Keratinocyte (primary cell): ENCODE measurements around the gene CAPN1. TPM values are rescaled to one million over a fixed set of nuclear protein-coding genes. Genes with fewer than 3 reads are reported as not detected.

Experiments
- DNase-seq: peaks from one replicate; pipeline ENCODE4 v3.0.0-alpha.2; 2011; ENCODE audit warnings: low read depth, missing footprints, low spot score
- FAIRE-seq: peaks from 2 replicates; lab custom pipeline; 2011; peaks lifted over from hg19 to GRCh38; lab: Jason Lieb, UNC
- H2AFZ ChIP-seq: 2 replicates; pipeline ENCODE4 v1.6.0; 2012; ENCODE audit warnings: low read length, control low read depth, inconsistent platforms; ENCODE audit not compliant: control insufficient read depth
- H3K27ac ChIP-seq: 2 replicates; pipeline ENCODE4 v1.5.1; 2011; ENCODE audit warnings: low read length; ENCODE audit not compliant: control insufficient read depth, insufficient read depth
- H3K27me3 ChIP-seq: 3 replicates; pipeline ENCODE4 v1.6.0; 2011; ENCODE audit warnings: low read length; ENCODE audit not compliant: control insufficient read depth, insufficient read depth; ENCODE audit errors: extremely low read depth
- H3K36me3 ChIP-seq, 2 experiments: 2 replicates in 1 of 2; 3 replicates in 1 of 2; pipeline ENCODE4 v1.5.1; 2011; ENCODE audit warnings: low read length in 2 of 2, mild to moderate bottlenecking in 1 of 2; ENCODE audit not compliant: control insufficient read depth in 2 of 2, insufficient read depth in 2 of 2; ENCODE audit errors: extremely low read depth in 1 of 2
- H3K4me1 ChIP-seq: 3 replicates; pipeline ENCODE4 v1.5.1; 2011; ENCODE audit warnings: low read length; ENCODE audit not compliant: control insufficient read depth, insufficient read depth; ENCODE audit errors: extremely low read depth
- H3K4me2 ChIP-seq: 3 replicates; pipeline ENCODE4 v1.6.0; 2011; ENCODE audit warnings: low read depth, low read length; ENCODE audit not compliant: control insufficient read depth, insufficient read depth; ENCODE audit errors: extremely low read depth
- H3K4me3 ChIP-seq, 3 experiments: fragments of 200-600 bp in 1 of 3; sonication (generic) in 1 of 3; 2 replicates in 2 of 3; 3 replicates in 1 of 3; pipeline ENCODE4 v1.5.1; 2011 to 2016; ENCODE audit warnings: low read length in 3 of 3, mild to moderate bottlenecking in 3 of 3, control low read depth in 2 of 3, inconsistent platforms in 1 of 3, low read depth in 1 of 3, mixed read lengths in 1 of 3, mixed run types in 1 of 3, moderate library complexity in 1 of 3; ENCODE audit not compliant: control insufficient read depth in 2 of 3, insufficient read depth in 2 of 3; ENCODE audit errors: extremely low read depth in 1 of 3
- H3K79me2 ChIP-seq: 2 replicates; pipeline ENCODE4 v1.6.0; 2012; ENCODE audit warnings: low read length; ENCODE audit not compliant: control insufficient read depth, insufficient read depth
- H3K9ac ChIP-seq: 3 replicates; pipeline ENCODE4 v1.6.0; 2011; ENCODE audit warnings: low read length; ENCODE audit not compliant: control insufficient read depth, insufficient read depth; ENCODE audit errors: extremely low read depth
- H3K9me1 ChIP-seq: 3 replicates; pipeline ENCODE4 v1.6.0; 2011; ENCODE audit warnings: low read length; ENCODE audit not compliant: control insufficient read depth, insufficient read depth; ENCODE audit errors: extremely low read depth
- H3K9me3 ChIP-seq: 2 replicates; pipeline ENCODE4 v1.5.1; 2012; ENCODE audit warnings: low read depth, low read length; ENCODE audit not compliant: control insufficient read depth
- H4K20me1 ChIP-seq: 3 replicates; pipeline ENCODE4 v1.6.0; 2011; ENCODE audit warnings: low read length; ENCODE audit not compliant: control insufficient read depth, insufficient read depth; ENCODE audit errors: extremely low read depth
- EZH2 ChIP-seq: IDR thresholded peaks from one replicate; pipeline ENCODE4 v1.6.1; 2012; ENCODE audit warnings: inconsistent platforms, mild to moderate bottlenecking, low read length, moderate library complexity
- dilution Hi-C: fragments of 300-500 bp; cut with MboI; formaldehyde crosslinking; loops from one replicate; pipeline ENCODE4 v1.7.0; 2020; ENCODE audit warnings: low sequenced_read_pairs; ENCODE audit not compliant: extremely low pct_ligation_motif_present
- polyA plus RNA-seq, 5 experiments: library from polyadenylated mRNA; depleted of rRNA in 3 of 5; stranded (reverse) in 3 of 5; stranded (forward) in 1 of 5; unstranded in 1 of 5; fragments of >200 nt; gene quantifications; 1 replicate in 1 of 5; 2 replicates in 3 of 5; 3 replicates in 1 of 5; pipeline versions ENCODE4 v1.2.1 to v1.2.3, GENCODE V29; 2011 to 2012; ENCODE audit warnings: missing spikeins in 2 of 5, low read depth in 1 of 5, low replicate concordance in 1 of 5
- TF ChIP-seq, protein P1 (sequence below), 3 experiments: IDR thresholded peaks in 1 of 3; conservative IDR thresholded peaks in 1 of 3; optimal IDR thresholded peaks in 1 of 3; 2 replicates in 2 of 3; 3 replicates in 1 of 3; pipeline versions ENCODE3 to v1.5.1; 2011; ENCODE audit warnings: low read length in 3 of 3, mild to moderate bottlenecking in 3 of 3, moderate library complexity in 2 of 3, control low read depth in 1 of 3, inconsistent platforms in 1 of 3; ENCODE audit not compliant: insufficient read depth in 2 of 3; ENCODE audit errors: extremely low read depth in 1 of 3

The CAPN1 gene
- polyA plus RNA-seq, 1 donor (not counting 4 experiments of a cell fraction or from before 2014, with no cell fraction given), result 250 TPM

DNA sequence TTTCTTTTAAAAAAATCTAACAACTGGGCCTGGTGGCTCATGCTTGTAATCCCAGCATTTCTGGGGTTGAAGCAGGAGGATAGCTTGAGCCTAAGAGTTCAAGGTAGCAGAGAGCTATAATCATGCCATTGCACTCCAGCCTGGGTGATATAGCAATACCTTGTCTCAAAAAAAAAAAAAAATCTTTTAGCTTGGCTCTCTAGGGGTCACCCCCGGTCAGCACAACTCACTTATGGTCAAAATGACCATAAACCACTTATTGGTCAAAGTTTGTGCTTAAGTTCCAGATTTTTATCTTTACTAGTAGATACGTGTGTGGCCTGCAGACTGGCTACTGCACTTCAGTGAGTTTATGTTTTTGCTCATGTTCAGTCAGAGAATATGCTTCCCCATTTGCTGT, 18.0 kb upstream of the CAPN1 start:
- TF ChIP-seq, protein P1, sequence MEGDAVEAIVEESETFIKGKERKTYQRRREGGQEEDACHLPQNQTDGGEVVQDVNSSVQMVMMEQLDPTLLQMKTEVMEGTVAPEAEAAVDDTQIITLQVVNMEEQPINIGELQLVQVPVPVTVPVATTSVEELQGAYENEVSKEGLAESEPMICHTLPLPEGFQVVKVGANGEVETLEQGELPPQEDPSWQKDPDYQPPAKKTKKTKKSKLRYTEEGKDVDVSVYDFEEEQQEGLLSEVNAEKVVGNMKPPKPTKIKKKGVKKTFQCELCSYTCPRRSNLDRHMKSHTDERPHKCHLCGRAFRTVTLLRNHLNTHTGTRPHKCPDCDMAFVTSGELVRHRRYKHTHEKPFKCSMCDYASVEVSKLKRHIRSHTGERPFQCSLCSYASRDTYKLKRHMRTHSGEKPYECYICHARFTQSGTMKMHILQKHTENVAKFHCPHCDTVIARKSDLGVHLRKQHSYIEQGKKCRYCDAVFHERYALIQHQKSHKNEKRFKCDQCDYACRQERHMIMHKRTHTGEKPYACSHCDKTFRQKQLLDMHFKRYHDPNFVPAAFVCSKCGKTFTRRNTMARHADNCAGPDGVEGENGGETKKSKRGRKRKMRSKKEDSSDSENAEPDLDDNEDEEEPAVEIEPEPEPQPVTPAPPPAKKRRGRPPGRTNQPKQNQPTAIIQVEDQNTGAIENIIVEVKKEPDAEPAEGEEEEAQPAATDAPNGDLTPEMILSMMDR (optimal IDR thresholded peaks at IDR 0.05 in 1 of 3, IDR thresholded peaks at IDR 0.05 in 1 of 3, conservative IDR thresholded peaks at IDR 0.05 in 1 of 3; ENCODE audit: extremely low read depth in 1 of 3, insufficient read depth in 2 of 3, low read length in 3 of 3), result no peak
- TF ChIP-seq EZH2, result no peak
- dilution Hi-C loops, result no loop called here
- H4K20me1 ChIP-seq, result no peaks in the 10 kb centered on the region
- H3K4me2 ChIP-seq, result no peak overlapping the region
- no peak overlapping the region for H3K9ac ChIP-seq
- H2AFZ ChIP-seq, result no peak overlapping the region
- H3K27me3 ChIP-seq, result no peaks in the 10 kb centered on the region
- H3K4me3 ChIP-seq, result no peak overlapping the region
- no peaks in the 10 kb centered on the region for H3K9me3 ChIP-seq
- no peaks in the 10 kb centered on the region for H3K79me2 ChIP-seq
- H3K9me1 ChIP-seq, result no peaks in the 10 kb centered on the region
- no peak for DNase-seq
- no peak overlapping the region for H3K27ac ChIP-seq
- no peaks in the 10 kb centered on the region for H3K36me3 ChIP-seq
- no peaks in the 10 kb centered on the region for H3K4me1 ChIP-seq
- no peak for FAIRE-seq

- H2AFZ ChIP-seq, result no peak overlapping the region
- H3K36me3 ChIP-seq, result no peaks in the 10 kb centered on the region
- no peaks in the 10 kb centered on the region for H3K9me3 ChIP-seq
- no peaks in the 10 kb centered on the region for H3K4me1 ChIP-seq
- DNase-seq (no peak), FAIRE-seq (no peak)
- H3K4me2 ChIP-seq, result no peak overlapping the region
- no peak overlapping the region for H3K9ac ChIP-seq
- H3K27me3 ChIP-seq, result no peaks in the 10 kb centered on the region
- H3K27ac ChIP-seq, result no peak overlapping the region
- dilution Hi-C loops, result no loop called here
- H4K20me1 ChIP-seq, result no peaks in the 10 kb centered on the region
- no peak for TF ChIP-seq EZH2
- TF ChIP-seq, protein P1 (optimal IDR thresholded peaks at IDR 0.05 in 1 of 3, IDR thresholded peaks at IDR 0.05 in 1 of 3, conservative IDR thresholded peaks at IDR 0.05 in 1 of 3; ENCODE audit: extremely low read depth in 1 of 3, insufficient read depth in 2 of 3, low read length in 3 of 3), result no peak
- H3K4me3 ChIP-seq, result no peak overlapping the region
- H3K9me1 ChIP-seq, result no peaks in the 10 kb centered on the region
- H3K79me2 ChIP-seq, result no peaks in the 10 kb centered on the region
Measured at GRCh38 chr11:65165410-65166317, 16.1 kb upstream of the CAPN1 start.
